ENCODE measurements around the gene HOXA9. TPM values are rescaled to one million over a fixed set of nuclear protein-coding genes. Genes with fewer than 3 reads are reported as not detected.

Gene HOXA9
- polyA plus RNA-seq, 1 of the 3 experiments (the other 2 are of a cell fraction), result not detected

GRCh38 chr7:27151341-27151930, 13.9 kb downstream of the HOXA9 start:
- Histone ChIP-seq H3F3A (replicated peaks; ENCODE audit: insufficient read depth) (no peaks in the 10 kb centered on the region), H3K27ac (ENCODE audit: low read depth in 2 of 2, low read length in 1 of 2) (no peak overlapping the region), H2AFZ (ENCODE audit: low read depth) (peak overlapping the region; percentile 73; the same call in 1 of the 2 replicates), H3K9me3 (no peaks in the 10 kb centered on the region), H3K9ac (no peak overlapping the region), H3K9me2 (no peaks in the 10 kb centered on the region), H3K4me1 (ENCODE audit: control insufficient read depth in 1 of 2, insufficient read depth in 2 of 2, low read depth in 1 of 2, low read length in 1 of 2) (peaks cover 0 to 9% of the 10 kb centered on the region in 2 experiments; a peak in 1 of 4 replicates), H3K4me3 (ENCODE audit: low read depth in 2 of 2, low read length in 1 of 2) (peak overlapping the region; percentile 32 to 63; a peak in 3 of 4 replicates), H3K79me2 (ENCODE audit: insufficient read depth) (no peaks in the 10 kb centered on the region), H4K20me1 (ENCODE audit: insufficient read depth) (peaks cover 6% of the 10 kb centered on the region; the same call in 1 of the 2 replicates), H3K36me3 (replicated peaks in 1 of 2; ENCODE audit: control insufficient read depth in 1 of 2, insufficient read depth in 2 of 2, low read length in 1 of 2) (no peaks in the 10 kb centered on the region), H3K4me2 (peak overlapping the region; percentile 76), H3K27me3 (ENCODE audit: insufficient read depth) (peaks cover 100% of the 10 kb centered on the region)
- no peak for DNase-seq
- WGBS (ENCODE audit: low lambda C conversion rate), result 27% methylated on average over 24 of the region's 27 CpGs
- ChIA-PET CTCF (interaction anchor here (0.6 to 10.9 kb wide), 37 partner anchors 8 to 1259 kb away, joined by 3 to 270 read pairs (median 5); partner anchors contain the start of genes HOXA10, HOXA13, HOXA4 and HOXA7), POLR2A (no interaction called here)
- no peak for TF ChIP-seq POLR2AphosphoS5 (IDR thresholded peaks at IDR 0.05; ENCODE audit: low read depth, low read length)
- TF ChIP-seq, protein P1, sequence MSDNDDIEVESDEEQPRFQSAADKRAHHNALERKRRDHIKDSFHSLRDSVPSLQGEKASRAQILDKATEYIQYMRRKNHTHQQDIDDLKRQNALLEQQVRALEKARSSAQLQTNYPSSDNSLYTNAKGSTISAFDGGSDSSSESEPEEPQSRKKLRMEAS (IDR thresholded peaks at IDR 0.05; ENCODE audit: low read depth), result no peak
- no peak for TF ChIP-seq RFX5 (IDR thresholded peaks at IDR 0.05; ENCODE audit: low read length)
- TF ChIP-seq MXI1 (IDR thresholded peaks at IDR 0.05; ENCODE audit: low read depth, low read length), result no peak
- TF ChIP-seq NRF1 (IDR thresholded peaks at IDR 0.05; ENCODE audit: low read depth, low read length), result no peak
- no peak for TF ChIP-seq GATA2 (CRISPR knock-in tag; IDR thresholded peaks at IDR 0.05)
- no peak for TF ChIP-seq GABPA (IDR thresholded peaks at IDR 0.05; ENCODE audit: low read depth)
- TF ChIP-seq FOXM1 (IDR thresholded peaks at IDR 0.05; ENCODE audit: low read depth), result no peak
- no peak for TF ChIP-seq RXRA (IDR thresholded peaks at IDR 0.05; ENCODE audit: borderline replicate concordance, low read depth)
- TF ChIP-seq FOSL2 (IDR thresholded peaks at IDR 0.05; ENCODE audit: borderline replicate concordance, low read depth), result no peak
- no peak for TF ChIP-seq CHD2 (IDR thresholded peaks at IDR 0.05; ENCODE audit: low read length, partially characterized antibody)
- TF ChIP-seq SIN3A (IDR thresholded peaks at IDR 0.05; ENCODE audit: borderline replicate concordance, low read depth, low read length), result no peak
- TF ChIP-seq, protein P2, sequence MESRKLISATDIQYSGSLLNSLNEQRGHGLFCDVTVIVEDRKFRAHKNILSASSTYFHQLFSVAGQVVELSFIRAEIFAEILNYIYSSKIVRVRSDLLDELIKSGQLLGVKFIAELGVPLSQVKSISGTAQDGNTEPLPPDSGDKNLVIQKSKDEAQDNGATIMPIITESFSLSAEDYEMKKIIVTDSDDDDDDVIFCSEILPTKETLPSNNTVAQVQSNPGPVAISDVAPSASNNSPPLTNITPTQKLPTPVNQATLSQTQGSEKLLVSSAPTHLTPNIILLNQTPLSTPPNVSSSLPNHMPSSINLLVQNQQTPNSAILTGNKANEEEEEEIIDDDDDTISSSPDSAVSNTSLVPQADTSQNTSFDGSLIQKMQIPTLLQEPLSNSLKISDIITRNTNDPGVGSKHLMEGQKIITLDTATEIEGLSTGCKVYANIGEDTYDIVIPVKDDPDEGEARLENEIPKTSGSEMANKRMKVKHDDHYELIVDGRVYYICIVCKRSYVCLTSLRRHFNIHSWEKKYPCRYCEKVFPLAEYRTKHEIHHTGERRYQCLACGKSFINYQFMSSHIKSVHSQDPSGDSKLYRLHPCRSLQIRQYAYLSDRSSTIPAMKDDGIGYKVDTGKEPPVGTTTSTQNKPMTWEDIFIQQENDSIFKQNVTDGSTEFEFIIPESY (IDR thresholded peaks at IDR 0.05; ENCODE audit: borderline replicate concordance, low read depth), result no peak
- TF ChIP-seq EZH2phosphoT487 (IDR thresholded peaks at IDR 0.05; ENCODE audit: borderline replicate concordance, low read depth), result no peak
- no peak for TF ChIP-seq FOXJ3 (CRISPR knock-in tag; IDR thresholded peaks at IDR 0.05)
- no peak for TF ChIP-seq TCF12 (IDR thresholded peaks at IDR 0.05)
- TF ChIP-seq, protein P3, sequence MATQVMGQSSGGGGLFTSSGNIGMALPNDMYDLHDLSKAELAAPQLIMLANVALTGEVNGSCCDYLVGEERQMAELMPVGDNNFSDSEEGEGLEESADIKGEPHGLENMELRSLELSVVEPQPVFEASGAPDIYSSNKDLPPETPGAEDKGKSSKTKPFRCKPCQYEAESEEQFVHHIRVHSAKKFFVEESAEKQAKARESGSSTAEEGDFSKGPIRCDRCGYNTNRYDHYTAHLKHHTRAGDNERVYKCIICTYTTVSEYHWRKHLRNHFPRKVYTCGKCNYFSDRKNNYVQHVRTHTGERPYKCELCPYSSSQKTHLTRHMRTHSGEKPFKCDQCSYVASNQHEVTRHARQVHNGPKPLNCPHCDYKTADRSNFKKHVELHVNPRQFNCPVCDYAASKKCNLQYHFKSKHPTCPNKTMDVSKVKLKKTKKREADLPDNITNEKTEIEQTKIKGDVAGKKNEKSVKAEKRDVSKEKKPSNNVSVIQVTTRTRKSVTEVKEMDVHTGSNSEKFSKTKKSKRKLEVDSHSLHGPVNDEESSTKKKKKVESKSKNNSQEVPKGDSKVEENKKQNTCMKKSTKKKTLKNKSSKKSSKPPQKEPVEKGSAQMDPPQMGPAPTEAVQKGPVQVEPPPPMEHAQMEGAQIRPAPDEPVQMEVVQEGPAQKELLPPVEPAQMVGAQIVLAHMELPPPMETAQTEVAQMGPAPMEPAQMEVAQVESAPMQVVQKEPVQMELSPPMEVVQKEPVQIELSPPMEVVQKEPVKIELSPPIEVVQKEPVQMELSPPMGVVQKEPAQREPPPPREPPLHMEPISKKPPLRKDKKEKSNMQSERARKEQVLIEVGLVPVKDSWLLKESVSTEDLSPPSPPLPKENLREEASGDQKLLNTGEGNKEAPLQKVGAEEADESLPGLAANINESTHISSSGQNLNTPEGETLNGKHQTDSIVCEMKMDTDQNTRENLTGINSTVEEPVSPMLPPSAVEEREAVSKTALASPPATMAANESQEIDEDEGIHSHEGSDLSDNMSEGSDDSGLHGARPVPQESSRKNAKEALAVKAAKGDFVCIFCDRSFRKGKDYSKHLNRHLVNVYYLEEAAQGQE (IDR thresholded peaks at IDR 0.05; ENCODE audit: low read depth, low read length), result no peak
- TF ChIP-seq, protein P4, sequence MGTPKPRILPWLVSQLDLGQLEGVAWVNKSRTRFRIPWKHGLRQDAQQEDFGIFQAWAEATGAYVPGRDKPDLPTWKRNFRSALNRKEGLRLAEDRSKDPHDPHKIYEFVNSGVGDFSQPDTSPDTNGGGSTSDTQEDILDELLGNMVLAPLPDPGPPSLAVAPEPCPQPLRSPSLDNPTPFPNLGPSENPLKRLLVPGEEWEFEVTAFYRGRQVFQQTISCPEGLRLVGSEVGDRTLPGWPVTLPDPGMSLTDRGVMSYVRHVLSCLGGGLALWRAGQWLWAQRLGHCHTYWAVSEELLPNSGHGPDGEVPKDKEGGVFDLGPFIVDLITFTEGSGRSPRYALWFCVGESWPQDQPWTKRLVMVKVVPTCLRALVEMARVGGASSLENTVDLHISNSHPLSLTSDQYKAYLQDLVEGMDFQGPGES (IDR thresholded peaks at IDR 0.05; ENCODE audit: low read depth, low read length), result no peak
- TF ChIP-seq, protein P5, sequence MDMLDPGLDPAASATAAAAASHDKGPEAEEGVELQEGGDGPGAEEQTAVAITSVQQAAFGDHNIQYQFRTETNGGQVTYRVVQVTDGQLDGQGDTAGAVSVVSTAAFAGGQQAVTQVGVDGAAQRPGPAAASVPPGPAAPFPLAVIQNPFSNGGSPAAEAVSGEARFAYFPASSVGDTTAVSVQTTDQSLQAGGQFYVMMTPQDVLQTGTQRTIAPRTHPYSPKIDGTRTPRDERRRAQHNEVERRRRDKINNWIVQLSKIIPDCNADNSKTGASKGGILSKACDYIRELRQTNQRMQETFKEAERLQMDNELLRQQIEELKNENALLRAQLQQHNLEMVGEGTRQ (IDR thresholded peaks at IDR 0.05; ENCODE audit: borderline replicate concordance, low read depth, low read length), result no peak
